ENCODE results near the gene LCN12. TPM values are rescaled to one million over a fixed set of nuclear protein-coding genes. Genes with fewer than 3 reads are reported as not detected.

Gene LCN12
- total RNA-seq, 1 experiment from 2014 or later = 4.2 TPM

DNA sequence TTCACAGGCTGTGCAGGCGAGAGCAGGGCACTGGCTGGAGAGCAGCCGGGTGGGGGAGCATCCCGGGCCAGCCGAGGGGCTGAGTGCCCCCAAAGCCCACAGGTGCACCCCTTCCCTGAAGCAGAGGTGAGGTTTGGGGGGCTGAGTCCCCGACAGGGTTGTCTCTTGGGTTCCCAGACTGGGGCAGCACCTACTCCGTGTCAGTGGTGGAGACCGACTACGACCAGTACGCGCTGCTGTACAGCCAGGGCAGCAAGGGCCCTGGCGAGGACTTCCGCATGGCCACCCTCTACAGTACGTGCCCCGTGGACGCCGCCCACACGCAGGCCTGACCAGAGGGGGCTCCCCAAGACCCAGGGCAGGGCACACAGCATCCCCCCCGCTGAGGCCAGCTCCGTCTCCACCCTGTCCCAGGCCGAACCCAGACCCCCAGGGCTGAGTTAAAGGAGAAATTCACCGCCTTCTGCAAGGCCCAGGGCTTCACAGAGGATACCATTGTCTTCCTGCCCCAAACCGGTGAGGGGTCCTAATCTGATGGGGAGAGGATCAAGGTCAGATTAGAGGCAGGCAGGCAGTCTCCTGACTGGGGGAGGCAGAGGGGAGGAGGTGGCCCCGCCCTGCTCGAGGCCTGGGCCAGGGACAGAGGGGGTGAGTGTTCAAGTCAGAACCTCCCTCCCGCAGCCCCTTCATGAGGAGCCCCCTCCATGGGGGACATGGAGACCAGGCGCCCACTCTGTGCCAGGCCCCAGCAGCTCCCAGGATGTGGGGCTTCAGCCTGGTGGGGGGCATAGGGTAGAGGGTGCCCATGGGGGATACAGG is 27.9 kb downstream of the LCN12 start:
- H3K27me3 ChIP-seq (ENCODE audit: insufficient read depth, low read length) = no peaks in the 10 kb centered on the region
- no peak overlapping the region for H2AFZ ChIP-seq (ENCODE audit: low read depth, low read length, poor library complexity, severe bottlenecking)
- H3K9me3 ChIP-seq (ENCODE audit: control insufficient read depth in 1 of 2, insufficient read depth in 1 of 2, low read depth in 1 of 2, low read length in 2 of 2) = no peaks in the 10 kb centered on the region
- intact Hi-C loops (cut with micrococcal nuclease) = no loop called here
- no peak for TF ChIP-seq POLR2AphosphoS5 (IDR thresholded peaks at IDR 0.05; ENCODE audit: low read depth, low read length)
- TF ChIP-seq ELF1 (IDR thresholded peaks at IDR 0.05; ENCODE audit: borderline replicate concordance, low read depth) = no peak
- no peak for TF ChIP-seq CEBPB (IDR thresholded peaks at IDR 0.05; ENCODE audit: low read depth)
- no peak for TF ChIP-seq RAD21 (IDR thresholded peaks at IDR 0.05; ENCODE audit: low read depth)
- TF ChIP-seq, protein P1, sequence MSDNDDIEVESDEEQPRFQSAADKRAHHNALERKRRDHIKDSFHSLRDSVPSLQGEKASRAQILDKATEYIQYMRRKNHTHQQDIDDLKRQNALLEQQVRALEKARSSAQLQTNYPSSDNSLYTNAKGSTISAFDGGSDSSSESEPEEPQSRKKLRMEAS (IDR thresholded peaks at IDR 0.05) = no peak
- TF ChIP-seq SP1 (IDR thresholded peaks at IDR 0.05; ENCODE audit: low read depth) = no peak
- TF ChIP-seq, protein P2, sequence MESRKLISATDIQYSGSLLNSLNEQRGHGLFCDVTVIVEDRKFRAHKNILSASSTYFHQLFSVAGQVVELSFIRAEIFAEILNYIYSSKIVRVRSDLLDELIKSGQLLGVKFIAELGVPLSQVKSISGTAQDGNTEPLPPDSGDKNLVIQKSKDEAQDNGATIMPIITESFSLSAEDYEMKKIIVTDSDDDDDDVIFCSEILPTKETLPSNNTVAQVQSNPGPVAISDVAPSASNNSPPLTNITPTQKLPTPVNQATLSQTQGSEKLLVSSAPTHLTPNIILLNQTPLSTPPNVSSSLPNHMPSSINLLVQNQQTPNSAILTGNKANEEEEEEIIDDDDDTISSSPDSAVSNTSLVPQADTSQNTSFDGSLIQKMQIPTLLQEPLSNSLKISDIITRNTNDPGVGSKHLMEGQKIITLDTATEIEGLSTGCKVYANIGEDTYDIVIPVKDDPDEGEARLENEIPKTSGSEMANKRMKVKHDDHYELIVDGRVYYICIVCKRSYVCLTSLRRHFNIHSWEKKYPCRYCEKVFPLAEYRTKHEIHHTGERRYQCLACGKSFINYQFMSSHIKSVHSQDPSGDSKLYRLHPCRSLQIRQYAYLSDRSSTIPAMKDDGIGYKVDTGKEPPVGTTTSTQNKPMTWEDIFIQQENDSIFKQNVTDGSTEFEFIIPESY (IDR thresholded peaks at IDR 0.05; ENCODE audit: extremely low read depth, insufficient replicate concordance, low read length) = no peak
- no peak for TF ChIP-seq FOSL1 (IDR thresholded peaks at IDR 0.05; ENCODE audit: low read depth)
- TF ChIP-seq POLR2A (IDR thresholded peaks at IDR 0.05; ENCODE audit: borderline replicate concordance, extremely low read depth, insufficient read depth, insufficient read length) = no peak
- no TSS peak for BruUV-seq (replicated peaks)
- ATAC-seq (no peak), DNase-seq (ENCODE audit: low read depth, low spot score) (no peak)
- no peak overlapping the region for H3K4me2 ChIP-seq (ENCODE audit: low read length)
- H3K4me1 ChIP-seq (ENCODE audit: control insufficient read depth in 1 of 2, insufficient read depth in 2 of 2, low read length in 2 of 2) = peaks cover 2 to 25% of the 10 kb centered on the region in 2 experiments; a peak in 3 of 4 replicates
- no peak overlapping the region for H3K9ac ChIP-seq (ENCODE audit: low read length)
- no peaks in the 10 kb centered on the region for H4K20me1 ChIP-seq (ENCODE audit: insufficient read depth)
- ChIA-PET POLR2A (no interaction called here), RAD21 (ENCODE audit: low non-redundant PET in 1 of 2, low total read pairs in 2 of 2, uncharacterized antibody in 2 of 2, unreplicated experiment in 2 of 2) (no interaction called here), CTCF (no interaction called here)
- no peaks in the 10 kb centered on the region for H3K9me2 ChIP-seq (ENCODE audit: insufficient read depth)
- H3K4me3 ChIP-seq (replicated peaks in 1 of 2; ENCODE audit: low read depth in 1 of 2, low read length in 2 of 2) = no peak overlapping the region
- no peaks in the 10 kb centered on the region for H3K36me3 ChIP-seq (ENCODE audit: control insufficient read depth in 1 of 2, insufficient read depth in 2 of 2, low read length in 2 of 2)
- H3K79me2 ChIP-seq (ENCODE audit: insufficient read depth, low read length) = no peaks in the 10 kb centered on the region
- peak overlapping the region; percentile 18; the same call in 1 of the 2 replicates for H3K27ac ChIP-seq (ENCODE audit: low read depth, low read length)
